ENCODE measurements around the gene STAT5A. TPM values are rescaled to one million over a fixed set of nuclear protein-coding genes. Genes with fewer than 3 reads are reported as not detected.

The STAT5A gene
- total RNA-seq, 1 experiment from 2014 or later: 62.3 TPM

- H3K27me3 ChIP-seq (ENCODE audit: low read length): no peaks in the 10 kb centered on the region
- H3K9ac ChIP-seq (ENCODE audit: low read length): no peak overlapping the region
- peaks cover 92% of the 10 kb centered on the region for H3K79me2 ChIP-seq (ENCODE audit: low read length)
- H4K20me1 ChIP-seq (ENCODE audit: insufficient read depth, low read depth, low read length): no peaks in the 10 kb centered on the region
- DNase-seq: no peak
- H3K27ac ChIP-seq (ENCODE audit: low read length): 0 out of 2 replicates have a peak overlapping the region, but pooled peaks have one; percentile 91
- H3K4me2 ChIP-seq (ENCODE audit: low read depth, low read length, poor library complexity, severe bottlenecking): no peak overlapping the region
- H3K9me2 ChIP-seq (replicated peaks; ENCODE audit: insufficient read depth, low read length): no peaks in the 10 kb centered on the region
- peaks cover 51% of the 10 kb centered on the region for H3K4me1 ChIP-seq (ENCODE audit: low read length)
- no peaks in the 10 kb centered on the region for H3K36me3 ChIP-seq (ENCODE audit: insufficient read depth, low read length)
- H3K4me3 ChIP-seq (ENCODE audit: low read length): no peak overlapping the region
- H2AFZ ChIP-seq (ENCODE audit: low read length): no peak overlapping the region
- no peaks in the 10 kb centered on the region for H3K9me3 ChIP-seq (ENCODE audit: low read length)
Measured at GRCh38 chr17:42246515-42246914, 41.8 kb upstream of the STAT5A start.

- Histone ChIP-seq H3K4me3 (ENCODE audit: low read length) (peak overlapping the region; percentile 63; the same call in 1 of the 2 replicates), H3K4me1 (ENCODE audit: low read length) (peaks cover 60% of the 10 kb centered on the region), H2AFZ (ENCODE audit: low read length) (no peak overlapping the region), H3K9me2 (replicated peaks; ENCODE audit: insufficient read depth, low read length) (no peaks in the 10 kb centered on the region), H3K79me2 (ENCODE audit: low read length) (peaks cover 91% of the 10 kb centered on the region), H3K27me3 (ENCODE audit: low read length) (no peaks in the 10 kb centered on the region), H3K9me3 (ENCODE audit: low read length) (no peaks in the 10 kb centered on the region), H3K27ac (ENCODE audit: low read length) (peak overlapping the region; percentile 91), H3K36me3 (ENCODE audit: insufficient read depth, low read length) (no peaks in the 10 kb centered on the region), H3K4me2 (ENCODE audit: low read depth, low read length, poor library complexity, severe bottlenecking) (peak overlapping the region; percentile 76), H4K20me1 (ENCODE audit: insufficient read depth, low read depth, low read length) (no peaks in the 10 kb centered on the region), H3K9ac (ENCODE audit: low read length) (no peak overlapping the region)
- DNase-seq: no peak
Measured at GRCh38 chr17:42247734-42248133, 40.6 kb upstream of the STAT5A start.

DNA sequence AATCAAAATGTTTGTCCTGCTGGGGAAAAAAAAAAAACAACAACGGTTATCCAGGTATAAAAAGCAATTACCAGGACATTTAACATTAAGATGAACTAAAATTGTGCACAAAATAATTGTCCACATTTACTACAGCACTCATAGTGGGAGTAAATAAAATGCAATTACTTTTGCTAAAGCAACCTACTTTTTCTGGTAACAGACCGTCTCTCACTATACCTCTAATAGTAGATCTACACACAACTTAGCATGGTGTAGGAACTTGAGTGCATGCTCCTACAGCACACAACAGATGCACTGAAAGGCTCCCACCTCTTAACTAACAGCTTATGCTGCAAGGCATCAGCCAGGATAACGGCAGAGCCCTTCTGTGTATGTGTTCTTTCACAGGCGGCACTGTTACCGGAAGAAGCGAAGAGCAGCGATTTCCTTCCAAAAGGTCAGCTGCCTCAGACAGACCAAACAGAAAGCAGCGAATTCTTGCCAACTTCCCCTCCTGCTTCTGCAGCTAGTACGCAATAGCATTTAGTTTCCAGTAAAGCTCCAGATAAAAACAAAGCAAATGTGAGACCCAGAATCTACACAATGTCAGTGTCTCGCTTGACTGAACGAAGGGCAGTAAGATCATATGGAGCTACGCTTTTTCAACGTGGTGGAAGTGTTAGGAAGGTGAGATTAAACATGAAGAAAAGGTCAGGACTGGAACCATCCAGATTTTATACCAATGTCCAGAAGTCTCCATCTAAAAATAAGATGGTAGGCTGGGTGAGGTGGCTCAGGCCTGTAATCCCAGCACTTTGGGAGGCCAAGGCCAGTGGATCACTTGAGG lies 39.7 kb upstream of the STAT5A start:
- H3K4me2 ChIP-seq (ENCODE audit: low read depth, low read length, poor library complexity, severe bottlenecking): peak overlapping the region; percentile 76
- H3K9me2 ChIP-seq (replicated peaks; ENCODE audit: insufficient read depth, low read length): no peaks in the 10 kb centered on the region
- H4K20me1 ChIP-seq (ENCODE audit: insufficient read depth, low read depth, low read length): no peaks in the 10 kb centered on the region
- peak overlapping the region; percentile 61 for H3K9ac ChIP-seq (ENCODE audit: low read length)
- no peaks in the 10 kb centered on the region for H3K36me3 ChIP-seq (ENCODE audit: insufficient read depth, low read length)
- peaks cover 68% of the 10 kb centered on the region for H3K4me1 ChIP-seq (ENCODE audit: low read length)
- peak overlapping the region; percentile 63 for H3K4me3 ChIP-seq (ENCODE audit: low read length)
- H3K27me3 ChIP-seq (ENCODE audit: low read length): no peaks in the 10 kb centered on the region
- DNase-seq: peak; percentile 94
- no peaks in the 10 kb centered on the region for H3K9me3 ChIP-seq (ENCODE audit: low read length)
- no peak overlapping the region for H2AFZ ChIP-seq (ENCODE audit: low read length)
- H3K79me2 ChIP-seq (ENCODE audit: low read length): peaks cover 93% of the 10 kb centered on the region
- H3K27ac ChIP-seq (ENCODE audit: low read length): peak overlapping the region; percentile 91

GRCh38 chr17:42249681-42250446 lies 38.4 kb upstream of the STAT5A start:
- Histone ChIP-seq H3K27me3 (ENCODE audit: low read length) (no peaks in the 10 kb centered on the region), H3K9me2 (replicated peaks; ENCODE audit: insufficient read depth, low read length) (no peaks in the 10 kb centered on the region), H3K27ac (ENCODE audit: low read length) (peak overlapping the region; percentile 91), H3K79me2 (ENCODE audit: low read length) (peaks cover 93% of the 10 kb centered on the region), H3K4me2 (ENCODE audit: low read depth, low read length, poor library complexity, severe bottlenecking) (peak overlapping the region; percentile 76), H3K4me3 (ENCODE audit: low read length) (peak overlapping the region; percentile 63), H3K9me3 (ENCODE audit: low read length) (no peaks in the 10 kb centered on the region), H3K36me3 (ENCODE audit: insufficient read depth, low read length) (no peaks in the 10 kb centered on the region), H3K9ac (ENCODE audit: low read length) (peak overlapping the region; percentile 61), H4K20me1 (ENCODE audit: insufficient read depth, low read depth, low read length) (no peaks in the 10 kb centered on the region), H3K4me1 (ENCODE audit: low read length) (peaks cover 81% of the 10 kb centered on the region), H2AFZ (ENCODE audit: low read length) (no peak overlapping the region)
- no peak for DNase-seq

- Histone ChIP-seq H4K20me1 (ENCODE audit: insufficient read depth, low read depth, low read length) (no peaks in the 10 kb centered on the region), H3K9ac (ENCODE audit: low read length) (no peak overlapping the region), H3K79me2 (ENCODE audit: low read length) (peaks cover 94% of the 10 kb centered on the region), H3K27me3 (ENCODE audit: low read length) (no peaks in the 10 kb centered on the region), H2AFZ (ENCODE audit: low read length) (no peak overlapping the region), H3K4me3 (ENCODE audit: low read length) (no peak overlapping the region), H3K9me2 (replicated peaks; ENCODE audit: insufficient read depth, low read length) (no peaks in the 10 kb centered on the region), H3K36me3 (ENCODE audit: insufficient read depth, low read length) (no peaks in the 10 kb centered on the region), H3K4me1 (ENCODE audit: low read length) (peaks cover 94% of the 10 kb centered on the region), H3K4me2 (ENCODE audit: low read depth, low read length, poor library complexity, severe bottlenecking) (peak overlapping the region; percentile 30), H3K27ac (ENCODE audit: low read length) (peak overlapping the region; percentile 91), H3K9me3 (ENCODE audit: low read length) (no peaks in the 10 kb centered on the region)
- DNase-seq: peak; percentile 39
Measured at GRCh38 chr17:42251115-42251514, 37.2 kb upstream of the STAT5A start.

- Histone ChIP-seq H3K27ac (ENCODE audit: low read length) (peak overlapping the region; percentile 97), H3K4me3 (ENCODE audit: low read length) (no peak overlapping the region), H3K9ac (ENCODE audit: low read length) (peak overlapping the region; percentile 18; the same call in 1 of the 2 replicates), H3K79me2 (ENCODE audit: low read length) (peaks cover 92% of the 10 kb centered on the region), H3K4me2 (ENCODE audit: low read depth, low read length, poor library complexity, severe bottlenecking) (peak overlapping the region; percentile 31), H4K20me1 (ENCODE audit: insufficient read depth, low read depth, low read length) (no peaks in the 10 kb centered on the region), H3K36me3 (ENCODE audit: insufficient read depth, low read length) (no peaks in the 10 kb centered on the region), H3K4me1 (ENCODE audit: low read length) (peaks cover 97% of the 10 kb centered on the region), H2AFZ (ENCODE audit: low read length) (no peak overlapping the region), H3K9me3 (ENCODE audit: low read length) (no peaks in the 10 kb centered on the region), H3K9me2 (replicated peaks; ENCODE audit: insufficient read depth, low read length) (no peaks in the 10 kb centered on the region), H3K27me3 (ENCODE audit: low read length) (no peaks in the 10 kb centered on the region)
- DNase-seq: peak; percentile 39
Measured at GRCh38 chr17:42252597-42253550, 35.4 kb upstream of the STAT5A start.

DNA sequence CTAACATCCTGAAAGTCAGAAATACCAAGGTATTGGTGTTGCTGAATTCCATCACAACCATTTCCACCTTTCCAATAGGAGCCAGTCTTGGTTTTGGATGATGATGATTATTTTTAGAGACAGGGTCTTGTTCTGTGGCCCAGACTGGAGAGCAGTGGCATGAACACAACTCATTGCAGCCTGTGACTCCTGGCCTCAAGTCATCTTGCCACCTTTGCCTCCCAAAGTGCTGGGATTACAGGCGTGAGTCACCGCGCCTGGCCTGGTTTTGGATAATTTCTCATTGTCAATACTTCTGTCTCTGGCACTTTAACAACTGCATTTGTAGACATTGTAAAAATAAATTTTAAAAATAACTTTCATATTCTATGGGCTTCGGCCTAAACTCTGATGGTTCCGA lies 34.7 kb upstream of the STAT5A start:
- no peak for DNase-seq
- no peaks in the 10 kb centered on the region for H3K36me3 ChIP-seq (ENCODE audit: insufficient read depth, low read length)
- peak overlapping the region; percentile 31 for H3K4me2 ChIP-seq (ENCODE audit: low read depth, low read length, poor library complexity, severe bottlenecking)
- no peak overlapping the region for H3K4me3 ChIP-seq (ENCODE audit: low read length)
- H3K9me2 ChIP-seq (replicated peaks; ENCODE audit: insufficient read depth, low read length): no peaks in the 10 kb centered on the region
- no peaks in the 10 kb centered on the region for H3K9me3 ChIP-seq (ENCODE audit: low read length)
- H3K27me3 ChIP-seq (ENCODE audit: low read length): no peaks in the 10 kb centered on the region
- H3K79me2 ChIP-seq (ENCODE audit: low read length): peaks cover 92% of the 10 kb centered on the region
- peak overlapping the region; percentile 97 for H3K27ac ChIP-seq (ENCODE audit: low read length)
- no peak overlapping the region for H2AFZ ChIP-seq (ENCODE audit: low read length)
- no peaks in the 10 kb centered on the region for H4K20me1 ChIP-seq (ENCODE audit: insufficient read depth, low read depth, low read length)
- peaks cover 97% of the 10 kb centered on the region for H3K4me1 ChIP-seq (ENCODE audit: low read length)
- 0 out of 2 replicates have a peak overlapping the region, but pooled peaks have one; percentile 18 for H3K9ac ChIP-seq (ENCODE audit: low read length)

Data from Karpas-422 (cell line).